Fibroblast of pulmonary artery (primary cell): ENCODE data around the gene MTRF1.
A peak's percentile ranks its signal among the peaks of the same experiment; 100 is the strongest.

ENCODE experiments used
- DNase-seq: peaks from one replicate; pipeline ENCODE4 v3.0.0-alpha.2; 2010; ENCODE audit warnings: low read depth
- H3K4me3 ChIP-seq: replicated peaks from 2 replicates; pipeline ENCODE4 v1.5.1; 2011; ENCODE audit warnings: low read depth, mild to moderate bottlenecking, control low read depth, low read length, moderate library complexity
- TF ChIP-seq, protein P1 (sequence below): IDR thresholded peaks from 2 replicates; pipeline ENCODE4 v1.5.1; 2011; ENCODE audit warnings: mild to moderate bottlenecking, control low read depth, low read length, inconsistent platforms; ENCODE audit errors: missing control alignments

MTRF1 gene

DNA sequence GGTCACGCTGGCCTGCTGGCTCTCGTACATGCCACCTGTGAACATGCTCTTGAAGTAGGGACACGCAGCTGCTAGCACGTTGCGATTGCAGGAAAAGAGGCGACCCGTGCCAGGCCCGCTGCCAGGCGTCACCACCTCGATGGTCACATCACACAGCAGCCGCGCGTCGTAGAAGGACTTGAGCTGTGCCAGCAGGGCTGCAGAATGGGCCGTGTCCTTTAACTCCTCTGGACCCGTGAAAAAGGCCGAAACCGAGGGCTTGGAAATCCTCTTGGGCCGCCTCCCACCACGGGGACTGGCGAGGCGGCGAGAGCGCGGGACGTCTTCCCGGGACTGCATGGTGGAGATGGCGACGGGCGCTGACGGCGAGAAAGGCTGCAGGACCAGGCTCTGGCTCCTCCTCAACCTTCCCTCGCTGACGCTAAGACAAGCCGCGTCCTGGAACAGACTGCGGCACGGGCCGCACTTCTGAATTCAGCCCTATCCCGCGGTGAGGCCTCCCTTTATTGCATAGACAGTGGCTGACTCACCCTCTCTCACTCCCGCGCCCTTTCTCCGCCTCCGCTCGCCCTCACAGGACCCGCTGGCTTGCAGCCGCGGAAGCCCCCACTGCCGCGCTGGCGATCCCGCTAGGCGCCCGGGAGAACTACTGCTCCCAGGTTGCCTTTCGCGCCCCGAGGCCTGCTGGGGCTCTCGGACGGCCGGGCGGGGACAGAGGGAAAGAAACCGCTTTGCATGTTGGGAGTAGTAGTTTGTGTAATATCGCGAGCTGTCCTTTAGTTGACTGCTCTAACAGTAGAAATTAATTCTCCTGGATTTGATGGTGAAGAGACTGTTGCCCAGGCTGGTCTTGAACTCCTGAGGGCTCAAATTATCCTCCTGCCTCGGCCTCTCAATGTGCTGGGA, 69.2 kb downstream of the MTRF1 start, which contains the start of gene KBTBD7:
Gene KBTBD7 (minus strand): TSS at position 651 of the 906 bp plus-strand sequence. CDS start 312 bp downstream, at position 339.
- TF ChIP-seq, protein P1, sequence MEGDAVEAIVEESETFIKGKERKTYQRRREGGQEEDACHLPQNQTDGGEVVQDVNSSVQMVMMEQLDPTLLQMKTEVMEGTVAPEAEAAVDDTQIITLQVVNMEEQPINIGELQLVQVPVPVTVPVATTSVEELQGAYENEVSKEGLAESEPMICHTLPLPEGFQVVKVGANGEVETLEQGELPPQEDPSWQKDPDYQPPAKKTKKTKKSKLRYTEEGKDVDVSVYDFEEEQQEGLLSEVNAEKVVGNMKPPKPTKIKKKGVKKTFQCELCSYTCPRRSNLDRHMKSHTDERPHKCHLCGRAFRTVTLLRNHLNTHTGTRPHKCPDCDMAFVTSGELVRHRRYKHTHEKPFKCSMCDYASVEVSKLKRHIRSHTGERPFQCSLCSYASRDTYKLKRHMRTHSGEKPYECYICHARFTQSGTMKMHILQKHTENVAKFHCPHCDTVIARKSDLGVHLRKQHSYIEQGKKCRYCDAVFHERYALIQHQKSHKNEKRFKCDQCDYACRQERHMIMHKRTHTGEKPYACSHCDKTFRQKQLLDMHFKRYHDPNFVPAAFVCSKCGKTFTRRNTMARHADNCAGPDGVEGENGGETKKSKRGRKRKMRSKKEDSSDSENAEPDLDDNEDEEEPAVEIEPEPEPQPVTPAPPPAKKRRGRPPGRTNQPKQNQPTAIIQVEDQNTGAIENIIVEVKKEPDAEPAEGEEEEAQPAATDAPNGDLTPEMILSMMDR, result no peak
- peak; percentile 98 for DNase-seq
- peak within 1 kb of the TSS; percentile 59 for H3K4me3 ChIP-seq

DNA sequence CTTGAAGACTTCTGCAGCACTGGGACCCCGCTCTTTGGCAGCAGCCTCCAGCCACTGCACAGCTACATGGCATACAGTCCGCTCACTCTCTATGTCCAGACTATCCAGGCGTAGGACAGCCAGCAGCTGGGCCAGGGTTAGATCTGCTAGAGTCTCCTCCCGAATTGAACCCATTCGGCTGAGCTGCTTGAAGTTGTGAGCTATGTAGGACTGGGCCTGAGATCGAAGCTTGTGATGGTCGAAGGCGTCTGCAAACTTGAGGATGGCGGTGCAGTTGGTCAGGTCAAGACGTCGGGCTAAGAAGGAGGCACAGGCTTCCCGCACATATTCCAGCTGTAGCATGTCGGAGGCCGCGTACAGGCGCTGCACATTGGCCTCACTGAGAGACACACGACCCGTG, 69.9 kb downstream of the MTRF1 start:
- TF ChIP-seq, protein P1, result no peak
- no peak for DNase-seq
- no peak overlapping the region for H3K4me3 ChIP-seq

DNA sequence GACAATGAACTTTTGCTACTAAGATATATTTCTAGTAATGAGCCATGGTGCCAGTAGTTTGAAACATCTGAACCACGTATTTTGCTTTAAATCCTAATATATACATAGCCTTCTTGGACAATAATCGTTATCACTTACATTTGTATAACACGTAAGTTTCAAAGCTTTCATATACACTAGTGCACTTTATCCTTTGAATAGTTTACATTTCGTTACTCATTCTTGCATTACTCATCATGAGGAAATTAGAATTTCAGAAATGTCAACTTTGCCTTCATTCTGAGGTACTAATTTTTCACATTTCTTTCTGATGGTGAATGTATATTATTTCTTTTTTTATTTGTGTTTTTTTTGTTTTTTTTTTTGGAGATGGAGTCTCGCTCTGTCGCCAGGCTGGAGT, 74.8 kb downstream of the MTRF1 start:
- DNase-seq, result peak; percentile 14
- TF ChIP-seq, protein P1, result no peak
- no peak overlapping the region for H3K4me3 ChIP-seq

DNA sequence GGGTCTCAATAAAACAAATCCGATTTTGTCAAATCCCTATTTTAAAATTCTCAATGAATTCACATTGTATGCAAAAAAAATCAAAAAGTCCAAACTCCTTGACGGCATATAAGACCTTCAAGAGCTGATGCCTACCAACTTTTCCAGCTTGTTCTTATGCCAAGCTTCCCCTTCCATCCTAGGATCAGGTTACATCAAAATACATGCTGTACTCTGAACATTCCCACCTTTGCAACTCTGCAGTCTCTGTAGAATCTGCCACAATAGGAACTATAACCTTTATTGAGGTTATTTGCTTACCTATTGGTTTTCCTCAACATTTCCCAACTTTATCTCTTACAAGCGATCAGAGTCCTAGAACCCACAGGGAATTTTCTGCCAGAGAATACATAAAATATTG, 76.9 kb downstream of the MTRF1 start:
- H3K4me3 ChIP-seq, result no peak overlapping the region
- TF ChIP-seq, protein P1, result no peak
- no peak for DNase-seq

DNA sequence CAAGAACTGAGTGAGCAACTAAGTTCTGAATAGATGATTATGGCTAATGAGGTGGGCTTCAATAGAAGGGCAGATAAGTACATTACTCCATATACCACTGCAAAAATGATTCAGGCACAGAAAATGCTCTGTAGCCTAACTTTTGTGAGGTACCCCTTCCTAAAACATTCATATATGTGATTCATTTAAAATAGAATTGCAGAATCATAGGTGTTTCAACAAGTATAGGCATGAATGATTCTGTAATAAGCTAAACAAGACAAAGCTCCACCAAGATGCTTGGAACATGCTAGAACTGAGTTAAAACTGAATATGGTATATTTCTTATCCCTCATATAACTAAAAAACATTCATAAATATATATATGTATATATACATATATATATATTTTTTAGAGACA, 81.1 kb downstream of the MTRF1 start:
- TF ChIP-seq, protein P1, result no peak
- H3K4me3 ChIP-seq, result no peak overlapping the region
- no peak for DNase-seq

DNA sequence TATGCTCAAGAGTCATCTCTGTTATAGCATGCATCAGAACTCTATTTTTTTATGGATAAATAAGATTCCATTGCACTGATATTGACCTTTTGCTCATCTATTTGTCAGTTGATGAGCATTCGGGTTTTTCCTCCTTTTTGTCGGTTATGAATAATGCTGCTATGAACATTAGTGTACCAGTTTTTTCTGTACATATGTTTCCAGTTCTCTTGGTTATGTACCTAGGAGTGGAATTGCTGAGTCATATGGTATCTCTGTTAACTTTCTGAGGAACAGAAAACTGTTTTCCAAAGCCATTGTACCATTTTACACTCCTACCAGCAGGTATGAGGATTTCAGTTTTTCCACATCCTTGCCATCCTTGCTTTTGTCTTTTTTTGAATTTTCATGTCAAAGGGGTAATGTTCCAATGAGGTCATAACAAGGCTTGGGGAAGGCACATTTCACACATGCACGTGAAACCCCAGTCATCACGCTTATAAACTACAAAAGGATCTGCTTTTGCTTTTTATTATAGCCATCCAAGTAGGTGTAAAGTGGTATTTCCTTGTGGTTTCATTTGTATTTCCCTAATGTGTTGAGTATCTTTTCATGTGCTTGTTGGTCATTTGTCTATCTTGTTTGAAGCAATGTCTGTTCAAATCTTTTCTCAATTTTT, 83.7 kb downstream of the MTRF1 start:
- peak; percentile 36 for DNase-seq
- no peak overlapping the region for H3K4me3 ChIP-seq
- TF ChIP-seq, protein P1, result no peak
